ENCODE measurements around the gene SLU7.

GRCh38 chr5:160442824-160443431 lies 24.0 kb upstream of the SLU7 start:
- TF ChIP-seq POLR2A (IDR thresholded peaks at IDR 0.05; ENCODE audit: borderline replicate concordance, extremely low read depth, insufficient read depth, insufficient read length) (no peak), YY1 (IDR thresholded peaks at IDR 0.05; ENCODE audit: extremely low read depth, insufficient replicate concordance, low read depth, low read length) (no peak), EZH2 (IDR thresholded peaks at IDR 0.05) (no peak), JUND (IDR thresholded peaks at IDR 0.05) (no peak), RAD21 (IDR thresholded peaks at IDR 0.05; ENCODE audit: low read depth) (no peak)
- TF ChIP-seq, protein P1, sequence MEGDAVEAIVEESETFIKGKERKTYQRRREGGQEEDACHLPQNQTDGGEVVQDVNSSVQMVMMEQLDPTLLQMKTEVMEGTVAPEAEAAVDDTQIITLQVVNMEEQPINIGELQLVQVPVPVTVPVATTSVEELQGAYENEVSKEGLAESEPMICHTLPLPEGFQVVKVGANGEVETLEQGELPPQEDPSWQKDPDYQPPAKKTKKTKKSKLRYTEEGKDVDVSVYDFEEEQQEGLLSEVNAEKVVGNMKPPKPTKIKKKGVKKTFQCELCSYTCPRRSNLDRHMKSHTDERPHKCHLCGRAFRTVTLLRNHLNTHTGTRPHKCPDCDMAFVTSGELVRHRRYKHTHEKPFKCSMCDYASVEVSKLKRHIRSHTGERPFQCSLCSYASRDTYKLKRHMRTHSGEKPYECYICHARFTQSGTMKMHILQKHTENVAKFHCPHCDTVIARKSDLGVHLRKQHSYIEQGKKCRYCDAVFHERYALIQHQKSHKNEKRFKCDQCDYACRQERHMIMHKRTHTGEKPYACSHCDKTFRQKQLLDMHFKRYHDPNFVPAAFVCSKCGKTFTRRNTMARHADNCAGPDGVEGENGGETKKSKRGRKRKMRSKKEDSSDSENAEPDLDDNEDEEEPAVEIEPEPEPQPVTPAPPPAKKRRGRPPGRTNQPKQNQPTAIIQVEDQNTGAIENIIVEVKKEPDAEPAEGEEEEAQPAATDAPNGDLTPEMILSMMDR (IDR thresholded peaks at IDR 0.05 in 2 of 3, conservative IDR thresholded peaks at IDR 0.05 in 1 of 3; ENCODE audit: borderline replicate concordance in 1 of 3, insufficient read depth in 1 of 3, low read depth in 2 of 3, low read length in 2 of 3) = no peak
- TF ChIP-seq, protein P2, sequence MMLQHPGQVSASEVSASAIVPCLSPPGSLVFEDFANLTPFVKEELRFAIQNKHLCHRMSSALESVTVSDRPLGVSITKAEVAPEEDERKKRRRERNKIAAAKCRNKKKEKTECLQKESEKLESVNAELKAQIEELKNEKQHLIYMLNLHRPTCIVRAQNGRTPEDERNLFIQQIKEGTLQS (IDR thresholded peaks at IDR 0.05) = no peak
